ENCODE results near the gene CCS.
"Not testable (repeated sequence)": the region's sequence is repeated elsewhere in the genome, so short reads cannot be mapped to it uniquely, and the experiment has no call there.

Gene CCS

DNA sequence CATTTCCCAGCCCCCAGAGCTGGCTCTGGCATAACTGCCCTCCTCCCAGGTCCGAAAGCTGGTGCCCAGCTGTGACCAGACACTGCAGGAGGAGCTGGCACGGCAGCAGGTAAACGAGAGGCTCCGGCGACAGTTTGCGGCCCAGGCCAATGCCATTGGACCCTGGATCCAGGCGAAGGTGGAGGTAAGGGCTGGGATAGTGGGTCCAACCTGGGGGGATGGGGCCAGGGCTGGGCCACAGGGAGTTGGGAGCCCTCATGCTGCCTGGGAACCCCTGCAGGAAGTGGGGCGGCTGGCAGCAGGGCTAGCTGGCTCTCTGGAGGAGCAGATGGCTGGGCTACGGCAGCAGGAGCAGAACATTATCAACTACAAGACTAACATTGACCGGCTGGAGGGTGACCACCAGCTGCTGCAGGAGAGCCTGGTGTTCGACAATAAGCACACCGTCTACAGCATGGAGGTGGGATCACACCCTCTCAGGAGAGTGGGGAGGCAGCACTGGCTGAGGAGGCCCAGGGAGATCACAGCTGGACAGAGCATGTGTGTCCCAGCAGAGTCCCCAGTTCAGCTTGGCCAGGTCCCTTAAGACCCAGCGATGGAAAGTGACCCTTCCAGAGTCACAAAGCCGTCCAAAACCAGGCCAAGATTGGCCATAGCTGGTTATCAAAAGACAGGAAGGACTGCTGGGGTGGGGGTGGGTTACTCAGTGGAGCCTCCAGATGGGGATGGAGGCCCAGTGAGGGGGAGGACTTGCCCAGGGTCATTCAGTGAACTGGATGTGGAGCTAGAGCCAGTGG is 31.6 kb upstream of the CCS start:
- peak; percentile 37 for DNase-seq

DNA sequence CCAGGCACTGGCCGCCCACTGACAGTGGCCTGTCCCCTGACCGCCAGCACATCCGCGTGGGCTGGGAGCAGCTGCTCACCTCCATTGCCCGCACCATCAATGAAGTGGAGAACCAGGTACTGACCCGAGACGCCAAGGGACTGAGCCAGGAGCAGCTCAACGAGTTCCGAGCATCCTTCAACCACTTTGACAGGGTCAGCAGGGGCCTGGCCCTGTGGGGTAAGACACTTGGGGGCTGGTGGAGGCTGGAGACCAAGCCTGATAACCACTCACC is 31.1 kb upstream of the CCS start:
- no peak for DNase-seq

DNA sequence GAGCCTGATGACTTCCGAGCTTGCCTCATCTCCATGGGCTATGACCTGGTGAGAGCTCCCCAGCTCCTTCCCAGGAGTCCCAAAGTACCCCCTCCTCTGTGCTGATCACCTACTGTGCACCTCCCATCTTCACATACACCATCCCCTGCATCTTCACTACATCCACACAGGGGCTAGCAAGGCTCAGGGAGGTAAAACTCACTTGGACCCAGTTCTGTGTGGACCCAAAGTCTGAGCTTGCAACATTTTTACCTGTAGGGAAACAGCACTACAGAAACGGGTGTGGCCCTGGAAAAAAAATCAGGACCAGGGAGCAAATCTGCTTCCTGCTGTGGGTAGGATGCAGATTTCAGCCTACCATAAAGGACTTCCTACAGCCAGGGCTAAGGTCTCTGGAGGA is 30.7 kb upstream of the CCS start:
- no peak for DNase-seq

DNA sequence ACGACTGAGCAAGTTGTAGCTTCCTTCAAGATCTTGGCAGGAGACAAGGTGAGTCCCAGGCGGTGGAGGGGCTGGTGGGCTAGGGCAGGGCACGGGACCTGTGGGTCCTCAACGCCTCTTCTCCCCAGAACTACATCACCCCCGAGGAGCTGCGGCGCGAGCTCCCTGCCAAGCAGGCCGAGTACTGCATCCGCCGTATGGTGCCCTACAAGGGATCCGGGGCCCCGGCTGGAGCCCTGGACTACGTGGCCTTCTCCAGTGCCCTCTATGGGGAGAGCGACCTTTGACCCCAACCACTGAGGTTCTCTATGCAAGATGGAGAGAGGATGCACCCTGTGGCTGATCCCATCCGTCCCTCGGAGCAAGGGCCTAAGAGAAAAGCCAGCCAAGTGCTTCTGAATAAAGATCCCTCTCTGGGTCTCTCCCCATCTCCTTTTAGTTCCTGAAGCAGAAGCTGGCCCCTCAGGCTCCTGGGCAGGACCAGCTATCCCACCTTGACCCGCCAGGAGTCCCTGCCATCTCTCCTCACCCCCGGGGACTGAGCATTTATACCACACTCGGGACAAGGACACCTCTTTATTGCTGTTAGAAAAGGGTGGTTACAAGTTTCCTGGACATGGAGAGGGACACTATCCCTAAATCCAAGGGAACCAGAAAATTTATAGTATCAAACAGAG is 29.9 kb upstream of the CCS start:
- DNase-seq, result no peak

DNA sequence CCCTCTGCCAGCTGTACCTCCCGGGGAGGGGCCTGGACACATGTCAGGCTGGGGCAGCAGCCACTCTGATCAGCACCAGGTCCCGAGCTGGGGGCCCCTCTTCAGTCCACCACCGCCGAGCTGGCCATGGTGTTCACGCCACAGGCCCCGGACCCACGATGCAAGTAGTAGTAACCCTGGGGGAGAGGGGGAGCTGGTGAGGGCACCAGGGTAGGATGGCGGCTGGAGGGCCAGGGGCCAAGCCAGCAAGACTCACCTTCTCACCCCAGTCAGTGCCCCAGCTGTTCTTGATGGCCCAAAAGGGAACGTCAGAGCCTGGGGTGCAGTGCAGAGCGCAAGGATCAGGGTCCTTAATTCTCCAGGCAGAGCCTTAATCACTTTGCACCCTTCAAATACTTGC is 29.2 kb upstream of the CCS start:
- no peak for DNase-seq

DNA sequence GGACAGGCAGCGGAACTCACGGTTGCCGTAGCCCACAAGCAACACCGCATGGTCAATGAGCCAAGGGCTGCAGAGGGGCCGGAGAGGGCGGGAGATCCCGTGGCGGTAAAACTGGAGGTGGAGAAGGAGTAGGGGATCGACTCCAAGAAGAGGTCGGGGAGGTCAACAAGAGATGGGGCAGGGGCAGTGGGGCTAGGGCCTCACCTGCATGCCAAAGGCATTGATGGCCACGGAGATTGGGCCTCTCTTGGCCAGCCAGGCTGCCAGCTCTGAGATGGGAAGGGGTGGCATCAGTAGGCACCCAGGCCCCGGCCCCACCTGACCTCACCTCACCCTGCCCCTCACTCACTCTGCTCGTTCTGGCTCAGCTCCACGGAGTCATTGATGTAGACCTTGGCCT is 28.4 kb upstream of the CCS start:
- no peak for DNase-seq

DNA sequence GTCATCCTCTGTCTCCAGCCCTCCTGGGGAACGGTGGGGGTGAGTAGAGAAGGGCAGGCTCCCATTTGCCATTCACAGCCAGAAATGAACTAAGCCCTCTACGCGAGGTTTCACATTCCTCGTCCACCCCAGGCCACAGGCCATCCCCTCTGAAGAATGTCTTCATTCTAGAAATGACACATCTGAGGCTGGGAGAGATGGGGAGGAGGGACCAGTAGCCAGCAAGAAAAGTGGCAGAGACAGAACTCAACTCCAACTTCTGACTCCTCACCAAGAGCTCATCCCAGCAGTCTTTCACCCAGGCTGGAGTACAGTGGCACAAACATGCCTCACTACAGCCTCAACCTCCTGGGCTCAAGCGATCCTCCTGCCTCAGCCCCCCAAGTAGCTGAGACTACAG is 28.0 kb upstream of the CCS start:
- DNase-seq, result no peak

DNA sequence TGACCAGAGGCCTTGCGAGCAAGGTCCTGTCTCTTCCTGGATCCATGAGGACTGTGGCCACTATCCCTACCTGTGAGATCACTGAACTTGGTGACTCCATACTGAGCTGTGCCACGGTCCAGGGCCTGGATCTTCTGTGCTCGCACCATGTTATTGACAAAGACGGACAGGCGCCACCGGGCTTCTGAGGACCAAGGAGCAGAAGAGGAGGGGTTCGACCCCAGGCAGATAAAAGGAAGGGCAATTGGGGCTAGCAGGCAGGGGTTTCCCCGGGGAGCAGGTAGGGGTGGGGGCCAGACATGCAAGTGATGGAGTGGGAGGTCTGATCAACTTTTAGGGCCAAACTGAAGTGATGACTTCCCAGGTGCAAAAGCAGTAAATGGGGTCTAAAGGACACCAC is 26.8 kb upstream of the CCS start:
- DNase-seq, result no peak

DNA sequence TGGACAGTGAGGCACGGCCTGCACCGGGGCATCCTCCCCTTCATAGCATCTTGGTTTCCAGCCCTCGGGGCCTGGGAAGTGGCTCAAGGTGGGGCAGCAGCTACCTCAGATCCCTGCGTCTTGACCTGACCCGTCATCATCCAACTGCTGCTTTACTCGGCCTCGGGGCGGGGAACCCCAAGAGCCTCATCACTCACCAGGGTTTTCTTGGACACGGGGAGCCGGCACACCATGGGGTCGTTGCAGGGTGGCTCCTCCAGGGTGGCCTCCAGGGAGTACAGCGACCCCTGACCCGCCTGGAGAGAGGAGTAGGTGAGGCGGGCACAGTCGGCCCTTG is 25.2 kb upstream of the CCS start:
- DNase-seq, result no peak

DNA sequence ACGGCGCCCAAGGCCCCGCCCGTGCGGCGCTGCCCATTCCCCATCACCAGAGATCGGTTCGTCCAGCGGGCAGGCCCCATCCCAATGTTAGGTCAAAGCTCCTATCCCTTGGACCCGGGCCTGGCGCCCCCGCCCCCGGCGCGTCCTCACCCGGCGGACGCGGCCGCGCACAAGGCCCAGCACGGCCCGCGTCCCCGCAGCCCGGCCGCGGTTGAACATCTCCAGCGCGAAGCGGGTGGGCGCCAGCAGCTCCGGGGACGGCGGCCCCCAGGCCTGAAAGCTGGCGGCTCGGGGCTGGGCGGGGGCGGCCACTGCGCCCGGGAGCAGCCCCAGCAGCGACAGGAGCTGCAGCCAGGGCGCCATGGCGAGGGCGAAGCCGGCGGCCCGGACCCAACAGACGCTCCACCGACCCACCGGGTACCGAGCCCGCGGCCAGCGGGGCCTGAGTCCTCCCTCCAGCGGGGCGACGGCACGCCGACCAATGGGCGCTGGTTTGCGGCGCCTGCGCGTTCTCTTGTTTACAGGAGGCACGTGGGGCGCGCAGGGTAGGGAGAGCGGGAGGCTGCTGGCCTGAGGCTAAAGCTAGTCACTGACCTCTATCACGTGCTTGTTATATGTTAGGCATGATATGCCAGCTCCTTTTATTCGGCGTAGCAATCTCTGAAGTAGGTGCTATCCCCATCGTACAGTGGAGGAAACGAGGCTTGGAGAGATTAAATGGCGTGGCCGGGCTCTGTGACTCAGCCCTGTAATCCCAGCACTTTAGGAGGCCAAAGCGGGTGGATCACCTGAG is 24.7 kb upstream of the CCS start, which contains the start of gene CTSF:
CTSF (minus strand) TSS at position 483 of the 793 bp plus-strand sequence; CDS start at position 363, 120 bp downstream.
- peak; percentile 94 for DNase-seq

DNA sequence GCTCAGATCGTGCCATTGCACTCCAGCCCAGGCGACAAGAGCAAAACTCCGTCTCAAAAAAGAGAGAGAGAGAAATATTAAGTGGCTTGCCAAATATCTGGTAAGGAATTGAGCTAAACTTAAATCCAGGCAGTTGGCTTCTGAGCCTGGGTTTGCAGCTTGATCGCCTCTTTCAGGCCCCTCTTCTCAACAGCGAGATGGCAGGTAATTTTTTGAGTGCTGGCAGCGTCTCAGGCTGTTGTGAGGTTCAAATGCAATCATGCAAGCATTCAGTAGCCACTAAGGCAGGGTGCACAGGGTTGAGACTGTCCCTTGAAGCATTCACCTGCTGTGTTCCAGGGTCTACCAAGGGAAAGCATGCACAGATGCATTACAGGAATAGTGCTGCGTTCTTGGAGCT is 23.9 kb upstream of the CCS start:
- no peak for DNase-seq

DNA sequence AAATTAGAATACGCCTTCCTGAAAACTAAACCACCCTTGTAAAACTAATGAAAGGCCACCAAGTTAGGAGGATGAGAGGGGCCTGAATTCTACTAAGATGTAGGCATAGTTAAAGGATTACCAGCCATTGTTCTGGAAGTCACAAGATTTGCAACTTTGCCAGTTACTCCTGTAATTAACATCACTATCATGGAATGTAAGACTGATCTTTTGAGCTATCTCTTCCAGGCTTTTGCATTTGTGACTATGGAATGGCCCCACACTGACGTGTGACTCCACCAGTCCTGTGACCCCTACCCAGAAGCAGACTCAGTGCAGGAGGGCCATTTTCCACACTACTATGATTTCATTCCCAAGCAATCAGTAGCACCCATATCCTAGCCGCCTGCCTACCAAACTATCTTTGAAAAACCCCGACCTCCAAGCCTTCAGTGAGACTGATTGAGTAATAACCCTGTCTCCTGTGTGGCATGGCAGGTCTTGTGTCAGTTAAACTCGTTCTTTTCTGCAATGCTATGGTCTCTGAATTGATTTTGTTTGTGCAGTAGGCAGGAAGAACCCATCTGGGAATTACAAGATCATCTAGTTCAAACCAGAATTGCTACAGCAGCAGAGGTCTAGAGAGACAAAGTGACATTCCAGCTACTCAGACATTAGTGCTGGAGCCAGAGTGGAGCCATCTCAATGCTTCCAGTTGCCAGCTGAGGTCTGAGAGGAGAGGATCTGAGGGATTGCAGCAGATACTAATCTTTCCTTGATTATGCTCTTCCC is 22.7 kb upstream of the CCS start:
- no peak for DNase-seq

DNA sequence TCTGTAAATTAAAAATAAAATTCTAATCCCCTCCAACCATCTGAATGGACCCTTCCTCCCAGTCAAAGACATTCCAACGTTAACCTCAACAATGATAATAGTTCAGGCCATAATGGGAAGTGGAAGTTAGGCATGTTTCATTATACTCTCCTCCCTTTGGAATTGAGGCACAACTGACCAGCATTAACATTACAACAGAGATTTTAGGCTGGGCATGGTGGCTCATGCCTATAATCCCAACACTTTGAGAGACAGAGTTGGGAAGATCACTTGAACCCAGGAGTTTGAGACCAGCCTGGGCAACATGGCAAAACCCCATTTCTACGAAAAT is 22.2 kb upstream of the CCS start:
- no peak for DNase-seq

DNA sequence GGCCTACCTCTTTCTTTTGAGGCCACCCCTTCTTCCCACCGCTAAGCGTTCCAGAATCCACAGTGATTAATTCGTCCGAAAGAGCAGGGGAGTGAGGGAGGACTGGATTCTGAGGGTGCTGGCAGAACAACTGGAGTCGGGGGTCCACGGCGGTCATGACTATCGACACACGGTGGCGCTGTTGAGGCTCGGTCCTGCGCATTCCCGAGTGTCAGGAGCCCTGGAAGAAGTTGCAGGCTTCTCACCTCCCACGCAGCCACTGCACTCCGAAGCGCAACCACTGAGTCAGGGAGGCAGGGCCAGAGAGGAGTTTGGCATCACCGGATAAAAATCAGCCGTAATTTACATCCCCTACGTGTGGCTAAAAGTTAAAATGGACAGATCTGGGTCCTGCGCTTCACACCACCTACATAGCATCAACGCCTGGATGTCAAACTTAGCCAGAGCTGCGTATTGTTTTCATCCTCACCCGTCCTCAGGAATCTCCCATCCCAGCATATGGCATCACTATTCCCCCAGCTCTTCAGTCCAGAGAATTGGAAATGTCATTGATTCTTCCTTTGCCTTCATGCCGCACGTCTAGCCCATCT is 13.9 kb upstream of the CCS start:
- DNase-seq, result peak; percentile 71

DNA sequence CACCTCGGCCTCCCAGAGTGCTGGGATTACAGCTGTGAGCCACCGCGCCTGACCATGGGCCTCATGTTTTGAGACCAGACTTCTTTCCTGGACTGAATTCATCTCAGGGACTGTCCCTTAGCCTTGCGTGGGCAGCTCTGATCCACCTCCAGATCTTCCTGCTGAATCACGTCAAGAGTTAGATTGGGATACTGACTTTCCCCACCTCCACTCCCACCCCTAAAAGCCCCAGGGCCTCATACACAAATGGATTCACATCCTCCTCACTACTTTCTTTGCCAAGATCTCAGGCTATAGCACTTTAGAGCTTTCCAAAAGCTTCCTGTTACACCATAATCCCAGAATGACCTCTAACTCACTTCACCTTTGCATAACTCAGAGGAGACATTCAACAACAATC is 12.2 kb upstream of the CCS start:
- DNase-seq, result no peak

DNA sequence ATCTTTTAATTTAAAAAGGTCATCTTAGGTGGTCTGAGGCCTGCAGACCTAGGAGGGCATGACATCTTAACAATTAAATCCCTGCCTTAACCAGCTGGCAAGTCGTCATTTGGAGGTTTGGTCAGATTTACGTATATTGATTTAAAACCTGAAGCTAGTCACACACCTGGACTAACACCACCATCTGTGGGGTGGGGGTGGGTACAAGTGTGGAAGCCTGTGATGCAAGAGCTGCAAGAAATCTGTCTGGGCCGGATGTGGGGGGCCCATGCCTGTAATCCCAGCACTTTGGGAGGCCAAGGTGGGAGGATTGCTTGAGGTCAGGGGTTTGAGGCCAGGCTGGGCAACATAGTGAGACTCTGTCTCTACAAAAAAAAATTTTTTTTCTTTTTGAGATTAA is 11.7 kb upstream of the CCS start:
- DNase-seq, result no peak

DNA sequence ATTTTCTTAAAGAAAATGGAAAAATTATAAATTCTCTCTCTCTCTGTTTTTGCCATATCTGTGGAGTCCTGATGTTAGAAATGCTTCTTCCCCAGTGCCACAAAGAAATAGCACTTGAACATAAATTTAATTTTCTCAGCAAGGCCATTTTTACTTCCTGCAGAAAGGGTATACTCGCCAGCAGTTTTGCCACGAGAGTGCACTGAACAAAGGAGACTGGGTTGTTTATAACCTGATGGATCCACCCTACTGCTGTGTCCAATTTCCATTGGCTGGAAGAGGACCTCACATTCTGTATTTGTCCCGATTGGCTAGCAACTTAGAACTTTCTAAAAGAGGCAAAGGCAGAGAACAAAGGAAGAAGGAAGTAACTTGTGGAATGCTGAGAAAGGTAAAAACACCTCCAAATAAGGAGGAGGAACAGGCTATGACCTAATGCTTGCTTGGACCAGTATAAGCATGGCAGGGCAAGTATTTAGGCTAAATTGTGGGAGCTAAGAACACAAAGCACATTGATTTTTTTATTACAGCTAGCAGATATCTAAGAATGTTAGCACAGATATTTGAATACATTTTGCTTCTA is 10.3 kb upstream of the CCS start:
- DNase-seq, result not testable (repeated sequence)

DNA sequence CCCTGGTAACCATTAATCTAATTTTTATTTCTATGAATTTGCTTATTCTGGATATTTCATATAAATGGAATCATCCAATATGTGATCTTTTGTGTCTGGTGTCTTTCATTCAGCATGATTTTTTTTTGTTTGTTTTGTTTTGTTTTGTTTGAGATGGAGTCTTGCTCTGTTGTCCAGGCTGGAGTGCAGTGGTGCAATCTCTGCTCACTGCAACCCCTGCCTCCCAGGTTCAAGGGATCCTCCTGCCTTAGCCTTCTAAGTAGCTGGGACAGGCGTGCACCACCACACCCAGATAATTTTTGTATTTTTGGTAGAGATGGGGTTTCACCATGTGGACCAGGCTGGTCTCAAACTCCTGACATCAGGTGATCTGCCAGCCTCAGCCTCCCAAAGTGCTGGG is 7.5 kb upstream of the CCS start:
- not testable (repeated sequence) for DNase-seq

DNA sequence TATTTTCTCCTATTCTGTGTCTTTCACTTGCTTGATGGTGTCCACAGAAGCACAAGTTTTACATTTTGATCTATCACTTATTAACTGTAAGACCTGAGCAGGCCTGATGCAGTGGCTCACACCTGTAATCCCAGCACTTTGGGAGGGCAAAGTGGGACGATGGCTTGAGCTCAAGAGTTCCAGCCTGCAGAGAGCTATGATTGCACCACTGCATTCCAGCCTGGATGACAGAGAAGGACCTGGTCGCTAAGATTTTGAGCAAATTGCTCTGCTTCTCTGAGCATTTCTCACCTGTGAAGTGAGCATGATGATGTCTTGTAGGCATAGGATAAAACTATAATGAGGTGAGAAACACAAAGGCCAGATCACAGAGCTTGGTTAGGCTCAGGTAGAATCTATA is 6.8 kb upstream of the CCS start:
- DNase-seq, result no peak

DNA sequence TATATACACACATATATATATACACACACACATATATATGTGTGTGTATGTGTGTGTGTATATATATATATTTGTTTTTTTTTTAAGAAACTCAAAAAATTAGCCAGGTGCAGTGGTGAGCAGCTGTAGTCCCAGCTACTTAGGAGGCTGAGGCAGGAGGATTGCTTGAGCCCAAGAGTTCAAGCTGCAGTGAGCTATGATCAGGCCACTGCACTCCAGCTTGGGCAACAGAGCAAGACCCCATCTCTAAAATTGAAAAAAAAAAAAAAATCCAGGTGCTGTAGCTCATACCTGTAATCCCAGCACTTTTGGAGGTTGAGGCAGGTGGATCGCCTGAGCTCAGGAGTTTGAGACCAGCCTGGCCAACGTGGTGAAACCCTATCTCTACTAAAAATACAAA is 3.7 kb upstream of the CCS start:
- DNase-seq, result not testable (repeated sequence)

DNA sequence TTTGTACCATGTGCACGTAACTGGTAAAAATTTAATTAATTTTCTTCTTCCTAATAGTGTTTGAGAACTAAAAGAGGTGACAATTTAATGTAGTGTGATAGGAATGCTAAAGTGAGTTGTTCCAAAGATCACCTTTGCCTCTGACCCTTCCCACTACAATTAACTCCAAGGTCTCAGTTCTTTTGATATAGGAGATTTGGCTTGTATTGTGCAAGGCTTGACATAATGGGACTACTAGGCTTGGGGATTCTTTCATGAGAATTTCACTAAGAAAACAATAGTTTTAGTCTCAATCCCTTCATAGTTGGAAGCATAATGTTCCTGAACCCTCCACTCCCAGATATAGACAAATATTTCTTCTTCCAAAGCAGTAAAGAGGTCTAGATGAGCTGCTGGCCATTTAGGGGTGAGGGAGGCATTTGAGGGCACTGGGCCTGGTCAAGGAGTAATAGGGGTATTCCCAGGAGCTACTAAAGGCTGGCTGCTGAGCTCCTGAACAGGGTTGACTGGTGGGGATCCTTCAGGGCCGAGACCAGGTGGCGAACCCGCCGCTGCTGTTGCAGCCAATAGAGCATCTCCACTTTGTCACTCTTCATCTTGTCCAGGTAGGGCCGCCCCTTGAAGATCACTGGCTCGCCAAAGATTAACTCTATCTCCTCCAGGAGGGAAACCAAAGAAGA is 2.8 kb upstream of the CCS start:
- DNase-seq, result no peak

DNA sequence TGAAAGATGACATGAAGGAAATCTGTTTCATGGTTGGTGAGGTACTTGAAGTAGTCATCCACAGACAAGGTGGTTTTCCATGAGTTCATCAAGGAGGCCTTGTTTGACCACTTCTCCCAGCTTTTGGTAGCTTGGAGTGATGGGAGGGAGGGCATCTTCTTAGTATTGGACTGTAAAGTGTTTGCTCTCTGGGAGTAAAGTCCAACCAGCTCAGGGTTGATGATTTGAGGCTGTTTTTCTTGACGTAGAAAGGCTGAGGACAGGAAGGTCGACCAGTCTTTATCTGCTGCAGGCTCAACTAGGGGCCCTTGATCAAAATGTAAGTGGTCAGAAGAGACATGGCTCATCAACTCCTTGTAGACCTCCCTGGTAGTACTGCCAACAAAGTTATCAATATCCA is 1.8 kb upstream of the CCS start:
- DNase-seq, result no peak
